Measurements from ENCODE around the gene MLLT10. TPM values are rescaled to one million over a fixed set of nuclear protein-coding genes. Genes with fewer than 3 reads are reported as not detected.

Gene MLLT10
- total RNA-seq, 1 experiment from 2014 or later: 60.1 TPM

GRCh38 chr10:21525367-21526187 lies 8.5 kb upstream of the MLLT10 start, which contains the start of gene SKIDA1 (continued):
- TF ChIP-seq, protein P1, sequence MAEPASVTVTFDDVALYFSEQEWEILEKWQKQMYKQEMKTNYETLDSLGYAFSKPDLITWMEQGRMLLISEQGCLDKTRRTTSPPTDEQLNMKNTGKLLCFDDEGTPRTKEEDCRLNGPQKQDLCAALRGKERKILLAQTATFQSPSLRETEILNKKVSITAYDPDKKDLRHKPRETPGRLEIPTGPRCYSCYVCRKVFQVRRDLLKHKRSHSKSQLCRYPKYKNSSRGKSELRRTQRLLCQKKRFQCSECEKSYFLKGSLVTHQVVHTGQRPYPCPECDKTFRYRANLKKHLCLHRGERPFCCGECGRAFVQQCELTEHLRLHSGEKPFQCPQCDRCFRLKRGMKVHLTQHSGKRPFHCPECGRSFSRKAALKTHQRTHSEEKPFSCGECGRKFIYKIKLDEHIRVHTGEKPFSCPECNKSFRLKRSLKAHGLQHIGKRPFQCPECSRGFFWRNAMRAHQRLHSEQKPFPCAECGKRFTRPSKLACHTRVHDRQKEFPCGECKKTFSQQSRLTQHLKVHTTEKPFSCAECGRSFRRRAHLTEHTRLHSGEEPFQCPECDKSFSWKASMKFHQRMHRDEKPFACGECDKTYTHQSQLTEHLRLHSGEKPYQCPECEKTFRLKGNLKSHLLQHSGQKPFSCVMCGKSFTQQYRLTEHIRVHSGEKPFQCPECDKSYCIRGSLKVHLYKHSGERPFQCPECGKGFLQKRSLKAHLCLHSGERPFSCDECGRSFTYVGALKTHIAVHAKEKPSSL (CRISPR knock-in tag; conservative IDR thresholded peaks at IDR 0.05): no peak
- TF ChIP-seq TP53 (CRISPR knock-in tag; IDR thresholded peaks at IDR 0.05): no peak; the same call in 1 of the 2 replicates
- TF ChIP-seq E2F5 (CRISPR knock-in tag; IDR thresholded peaks at IDR 0.05): peak; percentile 82; the same call in 1 of the 2 replicates
- no peak for TF ChIP-seq FOXJ3 (CRISPR knock-in tag; IDR thresholded peaks at IDR 0.05; ENCODE audit: borderline replicate concordance)
- TF ChIP-seq ZNF671 (CRISPR knock-in tag; IDR thresholded peaks at IDR 0.05): no peak
- TF ChIP-seq, protein P2, sequence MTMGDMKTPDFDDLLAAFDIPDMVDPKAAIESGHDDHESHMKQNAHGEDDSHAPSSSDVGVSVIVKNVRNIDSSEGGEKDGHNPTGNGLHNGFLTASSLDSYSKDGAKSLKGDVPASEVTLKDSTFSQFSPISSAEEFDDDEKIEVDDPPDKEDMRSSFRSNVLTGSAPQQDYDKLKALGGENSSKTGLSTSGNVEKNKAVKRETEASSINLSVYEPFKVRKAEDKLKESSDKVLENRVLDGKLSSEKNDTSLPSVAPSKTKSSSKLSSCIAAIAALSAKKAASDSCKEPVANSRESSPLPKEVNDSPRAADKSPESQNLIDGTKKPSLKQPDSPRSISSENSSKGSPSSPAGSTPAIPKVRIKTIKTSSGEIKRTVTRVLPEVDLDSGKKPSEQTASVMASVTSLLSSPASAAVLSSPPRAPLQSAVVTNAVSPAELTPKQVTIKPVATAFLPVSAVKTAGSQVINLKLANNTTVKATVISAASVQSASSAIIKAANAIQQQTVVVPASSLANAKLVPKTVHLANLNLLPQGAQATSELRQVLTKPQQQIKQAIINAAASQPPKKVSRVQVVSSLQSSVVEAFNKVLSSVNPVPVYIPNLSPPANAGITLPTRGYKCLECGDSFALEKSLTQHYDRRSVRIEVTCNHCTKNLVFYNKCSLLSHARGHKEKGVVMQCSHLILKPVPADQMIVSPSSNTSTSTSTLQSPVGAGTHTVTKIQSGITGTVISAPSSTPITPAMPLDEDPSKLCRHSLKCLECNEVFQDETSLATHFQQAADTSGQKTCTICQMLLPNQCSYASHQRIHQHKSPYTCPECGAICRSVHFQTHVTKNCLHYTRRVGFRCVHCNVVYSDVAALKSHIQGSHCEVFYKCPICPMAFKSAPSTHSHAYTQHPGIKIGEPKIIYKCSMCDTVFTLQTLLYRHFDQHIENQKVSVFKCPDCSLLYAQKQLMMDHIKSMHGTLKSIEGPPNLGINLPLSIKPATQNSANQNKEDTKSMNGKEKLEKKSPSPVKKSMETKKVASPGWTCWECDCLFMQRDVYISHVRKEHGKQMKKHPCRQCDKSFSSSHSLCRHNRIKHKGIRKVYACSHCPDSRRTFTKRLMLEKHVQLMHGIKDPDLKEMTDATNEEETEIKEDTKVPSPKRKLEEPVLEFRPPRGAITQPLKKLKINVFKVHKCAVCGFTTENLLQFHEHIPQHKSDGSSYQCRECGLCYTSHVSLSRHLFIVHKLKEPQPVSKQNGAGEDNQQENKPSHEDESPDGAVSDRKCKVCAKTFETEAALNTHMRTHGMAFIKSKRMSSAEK (CRISPR knock-in tag; IDR thresholded peaks at IDR 0.05; ENCODE audit: borderline replicate concordance): 0 out of 2 replicates have a peak, but pooled peaks have one; percentile 39
- TF ChIP-seq, protein P3, sequence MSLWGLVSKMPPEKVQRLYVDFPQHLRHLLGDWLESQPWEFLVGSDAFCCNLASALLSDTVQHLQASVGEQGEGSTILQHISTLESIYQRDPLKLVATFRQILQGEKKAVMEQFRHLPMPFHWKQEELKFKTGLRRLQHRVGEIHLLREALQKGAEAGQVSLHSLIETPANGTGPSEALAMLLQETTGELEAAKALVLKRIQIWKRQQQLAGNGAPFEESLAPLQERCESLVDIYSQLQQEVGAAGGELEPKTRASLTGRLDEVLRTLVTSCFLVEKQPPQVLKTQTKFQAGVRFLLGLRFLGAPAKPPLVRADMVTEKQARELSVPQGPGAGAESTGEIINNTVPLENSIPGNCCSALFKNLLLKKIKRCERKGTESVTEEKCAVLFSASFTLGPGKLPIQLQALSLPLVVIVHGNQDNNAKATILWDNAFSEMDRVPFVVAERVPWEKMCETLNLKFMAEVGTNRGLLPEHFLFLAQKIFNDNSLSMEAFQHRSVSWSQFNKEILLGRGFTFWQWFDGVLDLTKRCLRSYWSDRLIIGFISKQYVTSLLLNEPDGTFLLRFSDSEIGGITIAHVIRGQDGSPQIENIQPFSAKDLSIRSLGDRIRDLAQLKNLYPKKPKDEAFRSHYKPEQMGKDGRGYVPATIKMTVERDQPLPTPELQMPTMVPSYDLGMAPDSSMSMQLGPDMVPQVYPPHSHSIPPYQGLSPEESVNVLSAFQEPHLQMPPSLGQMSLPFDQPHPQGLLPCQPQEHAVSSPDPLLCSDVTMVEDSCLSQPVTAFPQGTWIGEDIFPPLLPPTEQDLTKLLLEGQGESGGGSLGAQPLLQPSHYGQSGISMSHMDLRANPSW (CRISPR knock-in tag; conservative IDR thresholded peaks at IDR 0.05; ENCODE audit: low read depth): no peak
- peak; percentile 72 for TF ChIP-seq FOXK1 (CRISPR knock-in tag; IDR thresholded peaks at IDR 0.05)
- no peak for TF ChIP-seq FOXP1 (CRISPR knock-in tag; IDR thresholded peaks at IDR 0.05; ENCODE audit: borderline replicate concordance)
- no peak for TF ChIP-seq E2F4 (CRISPR knock-in tag; IDR thresholded peaks at IDR 0.05; ENCODE audit: borderline replicate concordance, low read depth)
- no peak for TF ChIP-seq CBFB (CRISPR knock-in tag; IDR thresholded peaks at IDR 0.05; ENCODE audit: low read depth)
- TF ChIP-seq ETV6 (CRISPR knock-in tag; IDR thresholded peaks at IDR 0.05): no peak; the same call in 1 of the 2 replicates
- TF ChIP-seq ZBTB21 (CRISPR knock-in tag; IDR thresholded peaks at IDR 0.05; ENCODE audit: borderline replicate concordance): no peak
- no peak for TF ChIP-seq SOX15 (CRISPR knock-in tag; IDR thresholded peaks at IDR 0.05)
- TF ChIP-seq NR3C1 (CRISPR knock-in tag; conservative IDR thresholded peaks at IDR 0.05; ENCODE audit: low read depth): no peak
- no peak for TF ChIP-seq GRHL2 (CRISPR knock-in tag; IDR thresholded peaks at IDR 0.05; ENCODE audit: insufficient replicate concordance, severe bottlenecking)
- peak; percentile 50 for TF ChIP-seq USF2 (CRISPR knock-in tag; IDR thresholded peaks at IDR 0.05)
- TF ChIP-seq NR2C2 (CRISPR knock-in tag; IDR thresholded peaks at IDR 0.05): peak; percentile 77
- TF ChIP-seq RELA (CRISPR knock-in tag; IDR thresholded peaks at IDR 0.05; ENCODE audit: borderline replicate concordance): no peak
- no peak for TF ChIP-seq NFE2L1 (CRISPR knock-in tag; IDR thresholded peaks at IDR 0.05)
- TF ChIP-seq, protein P4, sequence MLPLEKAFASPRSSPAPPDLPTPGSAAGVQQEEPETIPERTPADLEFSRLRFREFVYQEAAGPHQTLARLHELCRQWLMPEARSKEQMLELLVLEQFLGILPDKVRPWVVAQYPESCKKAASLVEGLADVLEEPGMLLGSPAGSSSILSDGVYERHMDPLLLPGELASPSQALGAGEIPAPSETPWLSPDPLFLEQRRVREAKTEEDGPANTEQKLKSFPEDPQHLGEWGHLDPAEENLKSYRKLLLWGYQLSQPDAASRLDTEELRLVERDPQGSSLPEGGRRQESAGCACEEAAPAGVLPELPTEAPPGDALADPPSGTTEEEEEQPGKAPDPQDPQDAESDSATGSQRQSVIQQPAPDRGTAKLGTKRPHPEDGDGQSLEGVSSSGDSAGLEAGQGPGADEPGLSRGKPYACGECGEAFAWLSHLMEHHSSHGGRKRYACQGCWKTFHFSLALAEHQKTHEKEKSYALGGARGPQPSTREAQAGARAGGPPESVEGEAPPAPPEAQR (CRISPR knock-in tag; IDR thresholded peaks at IDR 0.05): no peak
- peak; percentile 6; the same call in 1 of the 2 replicates for TF ChIP-seq KAT7 (CRISPR knock-in tag; IDR thresholded peaks at IDR 0.05; ENCODE audit: borderline replicate concordance)
- TF ChIP-seq SMAD4 (CRISPR knock-in tag; IDR thresholded peaks at IDR 0.05): no peak
- TF ChIP-seq, protein P5, sequence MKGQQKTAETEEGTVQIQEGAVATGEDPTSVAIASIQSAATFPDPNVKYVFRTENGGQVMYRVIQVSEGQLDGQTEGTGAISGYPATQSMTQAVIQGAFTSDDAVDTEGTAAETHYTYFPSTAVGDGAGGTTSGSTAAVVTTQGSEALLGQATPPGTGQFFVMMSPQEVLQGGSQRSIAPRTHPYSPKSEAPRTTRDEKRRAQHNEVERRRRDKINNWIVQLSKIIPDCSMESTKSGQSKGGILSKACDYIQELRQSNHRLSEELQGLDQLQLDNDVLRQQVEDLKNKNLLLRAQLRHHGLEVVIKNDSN (CRISPR knock-in tag; IDR thresholded peaks at IDR 0.05): no peak; the same call in 1 of the 2 replicates

All from WTC11 (cell line).